H9 (cell line): Measurements from ENCODE around the gene FRAS1. TPM values are rescaled to one million over a fixed set of nuclear protein-coding genes. Genes with fewer than 3 reads are reported as not detected.

ENCODE experiments used
- DNase-seq: peaks from one replicate; pipeline ENCODE4 v3.0.0-alpha.2; 2017
- H2AFZ ChIP-seq: one replicate; pipeline ENCODE4 v1.6.1; 2013; ENCODE audit warnings: mild to moderate bottlenecking, low read length, control low read depth, moderate library complexity
- H2AK5ac ChIP-seq: 2 replicates; pipeline ENCODE4 v1.6.1; 2013; ENCODE audit warnings: low read length, control low read depth, mixed read lengths; ENCODE audit not compliant: insufficient read length
- H2BK120ac ChIP-seq: one replicate; pipeline ENCODE4 v1.6.1; 2013; ENCODE audit warnings: low read depth, mild to moderate bottlenecking, low read length, control low read depth, inconsistent platforms; ENCODE audit not compliant: poor library complexity, severe bottlenecking
- H2BK12ac ChIP-seq: 2 replicates; pipeline ENCODE4 v1.6.1; 2013; ENCODE audit warnings: low read length, control low read depth, mixed read lengths, low read depth; ENCODE audit not compliant: insufficient read length
- H2BK15ac ChIP-seq: 2 replicates; pipeline ENCODE4 v1.6.1; 2013; ENCODE audit warnings: low read depth, low read length, control low read depth
- H2BK20ac ChIP-seq: one replicate; pipeline ENCODE4 v1.6.1; 2013; ENCODE audit warnings: low read depth, mild to moderate bottlenecking, low read length, control low read depth, inconsistent platforms; ENCODE audit not compliant: poor library complexity, severe bottlenecking
- H2BK5ac ChIP-seq: 2 replicates; pipeline ENCODE4 v1.6.1; 2013; ENCODE audit warnings: low read length, control low read depth, mixed read lengths; ENCODE audit not compliant: insufficient read length
- H3K14ac ChIP-seq: 2 replicates; pipeline ENCODE4 v1.6.1; 2013; ENCODE audit warnings: low read length, control low read depth; ENCODE audit not compliant: insufficient read depth
- H3K18ac ChIP-seq: 2 replicates; pipeline ENCODE4 v1.6.1; 2013; ENCODE audit warnings: low read depth, mild to moderate bottlenecking, mixed read lengths, low read length, control low read depth; ENCODE audit not compliant: insufficient read length
- H3K23ac ChIP-seq: 2 replicates; pipeline ENCODE4 v1.6.1; 2013; ENCODE audit warnings: low read length, control low read depth, mixed read lengths, low read depth; ENCODE audit not compliant: insufficient read length
- H3K23me2 ChIP-seq: 2 replicates; pipeline ENCODE4 v1.6.1; 2013; ENCODE audit warnings: low read depth, mild to moderate bottlenecking, mixed read lengths, low read length, control low read depth; ENCODE audit not compliant: insufficient read length, poor library complexity, severe bottlenecking
- H3K27ac ChIP-seq: 2 replicates; pipeline ENCODE4 v1.5.1; 2013; ENCODE audit warnings: low read length, control low read depth, mixed read lengths, low read depth; ENCODE audit not compliant: insufficient read length
- H3K27me3 ChIP-seq: 2 replicates; pipeline ENCODE4 v1.6.1; 2013; ENCODE audit warnings: low read length, control low read depth, inconsistent platforms; ENCODE audit not compliant: insufficient read depth
- H3K4ac ChIP-seq: 2 replicates; pipeline ENCODE4 v1.6.1; 2013; ENCODE audit warnings: low read depth, mild to moderate bottlenecking, control low read depth, inconsistent platforms, low read length, moderate library complexity
- H3K4me1 ChIP-seq: 2 replicates; pipeline ENCODE4 v1.6.1; 2013; ENCODE audit warnings: low read length, control low read depth, inconsistent platforms; ENCODE audit not compliant: insufficient read depth
- H3K4me2 ChIP-seq: 2 replicates; pipeline ENCODE4 v1.6.1; 2013; ENCODE audit warnings: low read length, control low read depth, mixed read lengths; ENCODE audit not compliant: insufficient read length, insufficient read depth
- H3K56ac ChIP-seq: 2 replicates; pipeline ENCODE4 v1.6.1; 2013; ENCODE audit warnings: low read depth, mild to moderate bottlenecking, mixed read lengths, low read length, control low read depth; ENCODE audit not compliant: insufficient read length
- H3K79me1 ChIP-seq: 2 replicates; pipeline ENCODE4 v1.6.1; 2013; ENCODE audit warnings: low read depth, mild to moderate bottlenecking, moderate library complexity, low read length, control low read depth, inconsistent platforms; ENCODE audit not compliant: insufficient read depth, poor library complexity, severe bottlenecking
- H3K79me2 ChIP-seq: 2 replicates; pipeline ENCODE4 v1.6.1; 2013; ENCODE audit warnings: low read length, control low read depth, inconsistent platforms; ENCODE audit not compliant: insufficient read depth
- H3K9ac ChIP-seq: 2 replicates; pipeline ENCODE4 v1.6.1; 2013; ENCODE audit warnings: low read length, control low read depth, mixed read lengths; ENCODE audit not compliant: insufficient read length; ENCODE audit errors: extremely low read depth
- H3K9me3 ChIP-seq: one replicate; pipeline ENCODE4 v1.6.1; 2013; ENCODE audit warnings: low read depth, low read length, inconsistent platforms; ENCODE audit not compliant: control insufficient read depth
- H3T11ph ChIP-seq: one replicate; pipeline ENCODE4 v1.6.1; 2013; ENCODE audit warnings: mild to moderate bottlenecking, low read length, control low read depth, inconsistent platforms
- H4K20me1 ChIP-seq: one replicate; pipeline ENCODE4 v1.6.1; 2013; ENCODE audit not compliant: control insufficient read depth, insufficient read length, insufficient read depth
- H4K5ac ChIP-seq: 2 replicates; pipeline ENCODE4 v1.6.1; 2013; ENCODE audit warnings: low read depth, mild to moderate bottlenecking, mixed read lengths, low read length, control low read depth; ENCODE audit not compliant: insufficient read length
- H4K8ac ChIP-seq: replicated peaks from 2 replicates; pipeline ENCODE4 v1.6.1; 2013; ENCODE audit warnings: low read length, control low read depth, mixed read lengths, low read depth; ENCODE audit not compliant: insufficient read length
- H4K91ac ChIP-seq: 2 replicates; pipeline ENCODE4 v1.6.1; 2013; ENCODE audit warnings: low read depth, mild to moderate bottlenecking, moderate library complexity, mixed read lengths, low read length, control low read depth; ENCODE audit not compliant: insufficient read length
- H3K27ac Mint-ChIP-seq, 3 experiments: 2 replicates in 2 of 3; 3 replicates in 1 of 3; pipeline ENCODE4 v1.8.0; 2020 to 2021; ENCODE audit warnings: mixed read lengths in 3 of 3, mild to moderate bottlenecking in 1 of 3, moderate library complexity in 1 of 3
- H3K27me3 Mint-ChIP-seq: 2 replicates; pipeline ENCODE4 v1.8.0; 2021; ENCODE audit warnings: low read depth, mild to moderate bottlenecking, moderate library complexity, mixed read lengths
- H3K36me3 Mint-ChIP-seq, 3 experiments: 2 replicates in 2 of 3; 3 replicates in 1 of 3; pipeline ENCODE4 v1.8.0; 2020 to 2021; ENCODE audit warnings: low read depth in 3 of 3, mixed read lengths in 3 of 3; ENCODE audit not compliant: insufficient read depth in 1 of 3
- H3K4me1 Mint-ChIP-seq, 2 experiments: 2 replicates each; pipeline ENCODE4 v1.8.0; 2020; ENCODE audit warnings: mixed read lengths in 2 of 2
- H3K4me3 Mint-ChIP-seq, 2 experiments: 2 replicates in 1 of 2; 3 replicates in 1 of 2; pipeline ENCODE4 v1.8.0; 2020 to 2021; ENCODE audit warnings: mild to moderate bottlenecking in 2 of 2, mixed read lengths in 2 of 2, moderate library complexity in 1 of 2
- H3K9me3 Mint-ChIP-seq, 2 experiments: 2 replicates in 1 of 2; 3 replicates in 1 of 2; pipeline ENCODE4 v1.8.0; 2020; ENCODE audit warnings: mild to moderate bottlenecking in 2 of 2, mixed read lengths in 2 of 2, moderate library complexity in 1 of 2
- CTCF ChIP-seq: fragments of 200-600 bp; sonication (generic); conservative IDR thresholded peaks from 3 replicates; pipeline ENCODE4 v1.8.0; 2021; ENCODE audit warnings: antibody characterized with exemption, mild to moderate bottlenecking
- WGBS: extraction: QIAGEN DNeasy Blood & Tissue Kit; methylation state at CpG from one replicate; pipeline ENCODE4 v1.1.7; 2013; ENCODE audit warnings: missing lambda C conversion rate, low lambda C conversion rate, mixed read lengths; ENCODE audit not compliant: insufficient read length; ENCODE audit errors: extremely low coverage; 5-methylcytosine and 5-hydroxymethylcytosine counted together
- total RNA-seq: library from RNA; stranded (reverse); gene quantifications from 2 replicates; pipeline ENCODE4 v1.2.1, GENCODE V29; 2021

The FRAS1 gene
- total RNA-seq, 1 experiment from 2014 or later = 58.5 TPM

- Histone ChIP-seq H3K14ac (no peak overlapping the region), H4K8ac (no peak overlapping the region), H3K79me2 (no peaks in the 10 kb centered on the region), H3K79me1 (no peaks in the 10 kb centered on the region), H2BK15ac (no peak overlapping the region), H2AK5ac (no peak overlapping the region), H3K4ac (no peak overlapping the region), H3K9ac (no peak overlapping the region), H3K27me3 (no peaks in the 10 kb centered on the region), H3K23me2 (no peaks in the 10 kb centered on the region), H3K23ac (no peak overlapping the region), H3K56ac (no peak overlapping the region), H2BK20ac (no peak overlapping the region), H3K18ac (no peak overlapping the region), H4K91ac (no peak overlapping the region), H4K5ac (no peak overlapping the region), H4K20me1 (no peaks in the 10 kb centered on the region), H2BK12ac (no peak overlapping the region), H3K27ac (no peak overlapping the region), H3K4me2 (no peak overlapping the region), H2BK5ac (no peak overlapping the region), H2BK120ac (no peak overlapping the region), H3K4me1 (no peaks in the 10 kb centered on the region), H2AFZ (no peak overlapping the region), H3T11ph (no peak overlapping the region), H3K9me3 (no peaks in the 10 kb centered on the region)
- no peak overlapping the region for H3K4me3 Mint-ChIP-seq
- no peak overlapping the region for H3K27ac Mint-ChIP-seq
- H3K9me3 Mint-ChIP-seq = no peaks in the 10 kb centered on the region
- WGBS = no CpG with 5 or more reads among the region's 1 CpG
- TF ChIP-seq CTCF = no peak
- no peak for DNase-seq
- no peaks in the 10 kb centered on the region for H3K4me1 Mint-ChIP-seq
- peaks cover 11 to 49% (median 38%) of the 10 kb centered on the region in 3 experiments; a peak in 6 of 7 replicates for H3K36me3 Mint-ChIP-seq
- H3K27me3 Mint-ChIP-seq = no peaks in the 10 kb centered on the region
Measured at GRCh38 chr4:78477276-78477675, 420.2 kb downstream of the FRAS1 start.
